Islet of Langerhans (tissue), 1 donor: ENCODE results near the gene PEX14.

Source experiments
- FAIRE-seq: peaks from one replicate; lab custom pipeline; 2011; peaks lifted over from hg19 to GRCh38; lab: Jason Lieb, UNC

PEX14 gene

GRCh38 chr1:10635085-10635896 is 160.5 kb downstream of the PEX14 start:
- FAIRE-seq = no peak

GRCh38 chr1:10635992-10636391 is 161.2 kb downstream of the PEX14 start:
- FAIRE-seq = no peak

- FAIRE-seq = no peak
Measured at GRCh38 chr1:10637400-10637799, 162.7 kb downstream of the PEX14 start.

GRCh38 chr1:10637834-10638558 is 163.2 kb downstream of the PEX14 start:
- no peak for FAIRE-seq

- FAIRE-seq = no peak
Measured at GRCh38 chr1:10638559-10639005, 163.8 kb downstream of the PEX14 start.

- FAIRE-seq = no peak
Measured at GRCh38 chr1:10639011-10639774, 164.4 kb downstream of the PEX14 start.

GRCh38 chr1:10639775-10640578 is 165.2 kb downstream of the PEX14 start:
- FAIRE-seq = no peak

- FAIRE-seq = no peak
Measured at GRCh38 chr1:10640843-10641553, 166.2 kb downstream of the PEX14 start.

- no peak for FAIRE-seq
Measured at GRCh38 chr1:10641976-10642375, 167.2 kb downstream of the PEX14 start.

GRCh38 chr1:10642403-10643080 is 167.8 kb downstream of the PEX14 start:
- no peak for FAIRE-seq

- no peak for FAIRE-seq
Measured at GRCh38 chr1:10643607-10644306, 169.0 kb downstream of the PEX14 start.

GRCh38 chr1:10644307-10645128 is 169.8 kb downstream of the PEX14 start:
- FAIRE-seq = no peak

GRCh38 chr1:10646347-10646861 is 171.7 kb downstream of the PEX14 start:
- FAIRE-seq = no peak

GRCh38 chr1:10647414-10648170 is 172.8 kb downstream of the PEX14 start:
- no peak for FAIRE-seq

- no peak for FAIRE-seq
Measured at GRCh38 chr1:10648689-10649516, 174.2 kb downstream of the PEX14 start.

GRCh38 chr1:10649517-10650201 is 174.9 kb downstream of the PEX14 start:
- FAIRE-seq = no peak
